GM18511 (cell line): Measurements from ENCODE around the gene STAC3.

Experiments used
- ATAC-seq: cut with Tn5 transposase; IDR thresholded peaks from one replicate; pipeline ENCODE4 v1.9.1; 2021; ENCODE audit warnings: mild to moderate bottlenecking, moderate library complexity; ENCODE audit not compliant: unreplicated experiment

Gene STAC3

GRCh38 chr12:57236201-57236924 is 14.6 kb downstream of the STAC3 start:
- no peak for ATAC-seq

- no peak for ATAC-seq
Observed at GRCh38 chr12:57235728-57236131, 15.3 kb downstream of the STAC3 start.

- no peak for ATAC-seq
Observed at GRCh38 chr12:57235017-57235727, 15.8 kb downstream of the STAC3 start.

- ATAC-seq = no peak
Observed at GRCh38 chr12:57234571-57235016, 16.4 kb downstream of the STAC3 start.

- ATAC-seq = no peak
Observed at GRCh38 chr12:57234233-57234570, 16.8 kb downstream of the STAC3 start.

GRCh38 chr12:57233357-57234232 is 17.4 kb downstream of the STAC3 start:
- no peak for ATAC-seq

- no peak for ATAC-seq
Observed at GRCh38 chr12:57232156-57232756, 18.7 kb downstream of the STAC3 start.

GRCh38 chr12:57231276-57232021 is 19.5 kb downstream of the STAC3 start:
- ATAC-seq = no peak

- ATAC-seq = no peak
Observed at GRCh38 chr12:57230381-57231155, 20.4 kb downstream of the STAC3 start.

GRCh38 chr12:57229634-57230380 is 21.2 kb downstream of the STAC3 start, which contains the start of gene SHMT2:
TSS of gene SHMT2 (plus strand) at chr12:57229711. CDS start at chr12:57229779, 68 bp downstream.
- ATAC-seq = peak; percentile 51

GRCh38 chr12:57229046-57229633 is 21.8 kb downstream of the STAC3 start:
- peak; percentile 6 for ATAC-seq

- no peak for ATAC-seq
Observed at GRCh38 chr12:57227315-57228115, 23.5 kb downstream of the STAC3 start.

GRCh38 chr12:57226588-57227314 is 24.2 kb downstream of the STAC3 start:
- no peak for ATAC-seq

- ATAC-seq = no peak
Observed at GRCh38 chr12:57225680-57226210, 25.2 kb downstream of the STAC3 start.

GRCh38 chr12:57224973-57225679 is 25.9 kb downstream of the STAC3 start:
- ATAC-seq = peak; percentile 46
